AG04449 (cell line): ENCODE results near the gene ADTRP.

Source experiments
- CTCF ChIA-PET: fragments of 350-600 bp; formaldehyde crosslinking; extraction: SDS; loops from one replicate; lab custom pipeline; 2021; ENCODE audit warnings: antibody characterized with exemption; lab: Yijun Ruan, JAX
- POLR2A ChIA-PET: fragments of 400-600, 350-600 bp; formaldehyde crosslinking; extraction: SDS; loops from one replicate; lab custom pipeline; 2020; ENCODE audit warnings: antibody characterized with exemption, inconsistent platforms; lab: Yijun Ruan, JAX
- DNase-seq: peaks from one replicate; pipeline ENCODE4 v3.0.0-alpha.2; 2010; ENCODE audit warnings: low read depth, low spot score
- H3K4me3 ChIP-seq: 2 replicates; pipeline ENCODE4 v1.5.1; 2011; ENCODE audit warnings: low read depth, mild to moderate bottlenecking, control low read depth, low read length
- TF ChIP-seq, protein P1 (sequence below): IDR thresholded peaks from one replicate; pipeline ENCODE4 v1.5.1; 2011; ENCODE audit warnings: mild to moderate bottlenecking, moderate library complexity, low read length, control low read depth, inconsistent platforms; ENCODE audit not compliant: insufficient read depth; ENCODE audit errors: missing control alignments

Gene ADTRP

DNA sequence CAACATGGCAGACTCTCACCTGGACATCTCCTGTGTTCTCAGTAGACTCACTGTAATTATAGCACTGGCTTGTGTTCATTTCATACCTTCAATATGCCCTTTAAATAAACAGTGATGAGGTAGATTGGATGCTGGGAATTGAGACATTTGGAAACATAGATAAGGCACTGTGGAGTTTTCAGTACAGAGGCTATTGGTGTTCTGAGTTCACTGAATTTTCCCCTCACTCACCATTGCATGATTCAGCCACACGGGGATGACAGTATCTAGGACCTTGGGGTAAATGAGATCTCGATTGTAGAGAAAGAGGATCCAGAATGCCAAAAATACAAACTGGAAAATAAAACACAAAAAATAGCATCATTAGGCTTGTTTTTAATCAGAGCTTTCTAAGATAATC lies 12.6 kb downstream of the ADTRP start:
- ChIA-PET POLR2A (interaction anchor here (1.0 kb wide), 1 partner anchor 247 kb away, joined by 7 read pairs; the partner anchor contains the start of gene HIVEP1), CTCF (interaction anchor here (1.9 to 2.1 kb wide), 2 partner anchors 63 to 66 kb away, joined by 5 to 6 read pairs; no protein-coding TSS in a partner anchor)
- H3K4me3 ChIP-seq: no peak overlapping the region
- TF ChIP-seq, protein P1, sequence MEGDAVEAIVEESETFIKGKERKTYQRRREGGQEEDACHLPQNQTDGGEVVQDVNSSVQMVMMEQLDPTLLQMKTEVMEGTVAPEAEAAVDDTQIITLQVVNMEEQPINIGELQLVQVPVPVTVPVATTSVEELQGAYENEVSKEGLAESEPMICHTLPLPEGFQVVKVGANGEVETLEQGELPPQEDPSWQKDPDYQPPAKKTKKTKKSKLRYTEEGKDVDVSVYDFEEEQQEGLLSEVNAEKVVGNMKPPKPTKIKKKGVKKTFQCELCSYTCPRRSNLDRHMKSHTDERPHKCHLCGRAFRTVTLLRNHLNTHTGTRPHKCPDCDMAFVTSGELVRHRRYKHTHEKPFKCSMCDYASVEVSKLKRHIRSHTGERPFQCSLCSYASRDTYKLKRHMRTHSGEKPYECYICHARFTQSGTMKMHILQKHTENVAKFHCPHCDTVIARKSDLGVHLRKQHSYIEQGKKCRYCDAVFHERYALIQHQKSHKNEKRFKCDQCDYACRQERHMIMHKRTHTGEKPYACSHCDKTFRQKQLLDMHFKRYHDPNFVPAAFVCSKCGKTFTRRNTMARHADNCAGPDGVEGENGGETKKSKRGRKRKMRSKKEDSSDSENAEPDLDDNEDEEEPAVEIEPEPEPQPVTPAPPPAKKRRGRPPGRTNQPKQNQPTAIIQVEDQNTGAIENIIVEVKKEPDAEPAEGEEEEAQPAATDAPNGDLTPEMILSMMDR: peak; percentile 10
- DNase-seq: no peak

DNA sequence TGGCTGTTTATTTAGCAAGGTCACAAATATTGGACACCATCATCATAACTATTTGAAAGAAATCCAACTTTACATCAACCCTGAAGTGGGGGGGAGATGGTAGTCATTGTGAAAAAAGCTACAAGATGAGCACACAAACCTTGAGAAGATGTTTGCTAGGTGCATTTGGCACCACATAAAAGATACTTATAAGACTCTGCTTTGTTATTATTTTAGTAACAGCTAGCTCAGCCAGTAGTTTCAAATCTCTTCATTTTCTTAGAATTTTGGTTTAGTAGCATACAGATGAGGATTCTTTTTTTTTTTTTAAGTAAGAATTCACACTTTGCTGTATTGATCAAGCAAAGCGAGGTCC lies 14.4 kb downstream of the ADTRP start:
- no peak overlapping the region for H3K4me3 ChIP-seq
- CTCF ChIA-PET: interaction anchor here (2.1 kb wide), 1 partner anchor 61 kb away, joined by 5 read pairs; no protein-coding TSS in a partner anchor
- DNase-seq: no peak
- TF ChIP-seq, protein P1: no peak
- POLR2A ChIA-PET: no interaction called here

DNA sequence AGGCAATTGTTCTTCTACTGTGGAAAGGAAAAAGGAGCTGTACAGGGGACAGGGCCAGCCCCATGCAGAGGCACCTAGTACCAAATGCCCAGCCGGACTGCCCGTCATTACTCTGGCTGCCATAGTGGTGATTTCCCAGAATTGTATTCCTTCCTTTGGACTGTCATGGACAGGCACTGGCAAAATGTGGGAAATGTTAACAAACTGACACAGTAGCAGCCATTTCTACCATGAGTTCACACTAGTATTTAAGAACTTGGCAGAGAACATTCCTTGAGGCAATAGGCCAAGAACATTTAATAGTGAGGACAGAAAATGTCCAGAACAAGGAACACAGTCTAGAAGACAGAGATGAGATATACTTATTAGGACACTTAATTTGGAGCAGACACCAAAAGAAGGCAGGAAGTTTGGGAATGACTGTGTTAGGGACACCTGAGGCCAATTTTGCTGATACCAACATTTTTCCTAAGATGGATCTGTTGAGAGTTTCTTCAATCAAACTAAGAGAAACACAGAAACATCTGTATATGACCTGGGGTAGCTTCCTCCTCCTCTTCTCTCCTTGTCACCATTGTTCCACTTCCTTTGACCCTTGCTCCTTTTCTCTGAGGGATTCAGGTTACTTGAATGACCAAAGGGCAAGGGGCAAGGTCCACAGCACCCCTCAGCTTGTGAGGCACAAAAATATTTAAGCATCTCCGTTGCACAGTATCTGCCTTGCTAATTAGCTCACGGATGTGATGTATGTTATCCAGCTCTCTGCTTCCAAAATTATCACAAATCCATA lies 14.9 kb downstream of the ADTRP start:
- TF ChIP-seq, protein P1: no peak
- no peak overlapping the region for H3K4me3 ChIP-seq
- ChIA-PET POLR2A (no interaction called here), CTCF (interaction anchor here (2.1 kb wide), 1 partner anchor 60 kb away, joined by 5 read pairs; no protein-coding TSS in a partner anchor)
- DNase-seq: no peak

DNA sequence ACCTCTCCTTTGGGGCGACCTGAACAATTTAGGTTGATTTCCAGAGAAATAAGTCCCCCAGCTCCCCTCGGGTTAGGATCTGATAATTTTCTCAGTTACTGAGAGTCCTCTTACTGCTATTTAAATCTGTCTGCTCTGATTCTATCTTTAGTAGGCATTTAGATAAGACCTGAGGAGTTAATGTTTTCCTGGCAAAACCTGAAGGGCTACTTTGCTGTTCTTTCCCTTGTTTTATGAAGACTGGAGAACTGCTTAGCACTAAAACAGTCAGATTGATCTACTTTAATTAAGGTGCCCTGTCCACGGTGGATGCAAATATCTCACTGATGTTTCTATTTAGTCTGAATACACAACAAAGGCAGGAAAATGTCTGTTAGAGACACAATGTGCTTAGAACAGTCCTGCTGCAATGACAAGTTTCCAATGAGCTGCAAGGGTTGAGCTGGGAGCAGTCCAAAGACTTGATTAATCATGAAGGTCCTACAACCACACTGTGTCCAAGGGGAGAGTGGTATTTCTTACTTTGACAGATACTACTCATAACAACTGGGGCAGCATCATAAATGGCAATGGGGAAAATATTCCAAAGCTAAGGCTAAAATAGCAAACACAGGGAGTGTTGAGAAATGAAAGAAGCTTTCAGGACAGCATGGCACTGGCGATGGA lies 15.7 kb downstream of the ADTRP start:
- TF ChIP-seq, protein P1: no peak
- CTCF ChIA-PET: no interaction called here
- H3K4me3 ChIP-seq: no peak overlapping the region
- no peak for DNase-seq
- POLR2A ChIA-PET: no interaction called here

DNA sequence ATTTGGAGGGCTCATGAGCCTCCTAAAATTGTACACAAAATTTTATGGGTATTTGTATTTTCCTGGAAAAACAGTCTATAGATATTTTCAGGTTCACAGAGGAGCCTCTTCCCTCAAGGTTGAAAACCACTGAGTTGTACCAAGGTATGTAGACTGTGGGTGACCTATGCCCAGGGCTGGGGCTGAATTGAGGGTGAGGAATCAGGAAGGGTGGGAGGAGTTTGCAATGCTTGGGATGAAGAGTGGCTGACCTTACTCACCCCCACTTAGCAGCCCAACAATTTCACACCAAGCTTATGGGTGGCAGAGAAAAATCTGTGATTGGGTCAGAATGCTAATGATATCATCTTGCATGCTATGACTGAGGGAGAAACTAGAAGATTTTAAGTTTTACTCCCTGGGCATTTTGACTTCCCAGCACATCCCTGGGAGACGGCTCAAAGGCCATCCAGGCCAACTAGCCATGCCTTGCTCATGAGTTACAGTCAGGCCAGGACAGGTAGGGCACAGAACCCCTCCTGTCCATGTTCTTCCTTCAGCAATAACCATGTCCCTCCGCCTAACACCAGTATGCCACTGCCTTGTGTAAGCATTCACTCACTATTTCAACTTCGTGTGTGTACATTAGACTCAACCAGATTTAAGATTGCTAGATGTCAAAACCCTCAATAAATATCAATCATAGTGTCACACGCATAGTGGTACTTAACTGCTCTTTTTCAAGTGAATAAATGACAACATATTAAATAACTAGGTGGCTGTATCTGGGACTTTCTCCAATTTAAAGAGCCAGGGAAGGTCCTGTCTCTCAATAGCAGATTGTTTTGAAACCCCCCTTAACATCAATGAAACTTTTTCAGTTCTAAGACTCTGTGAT lies 16.6 kb downstream of the ADTRP start:
- H3K4me3 ChIP-seq: no peak overlapping the region
- TF ChIP-seq, protein P1: no peak

More for the DNA sequence above, 16.6 kb downstream of the ADTRP start:
- POLR2A ChIA-PET: no interaction called here
- no peak for DNase-seq
- CTCF ChIA-PET: interaction anchor here (0.6 to 0.9 kb wide), 2 partner anchors 9 to 117 kb away, joined by 3 read pairs; no protein-coding TSS in a partner anchor
